Liver (tissue), 9 donors: Measurements from ENCODE around the gene MC4R. TPM values are rescaled to one million over a fixed set of nuclear protein-coding genes. Genes with fewer than 3 reads are reported as not detected.

Source experiments
- DNase-seq: peaks from one replicate; pipeline ENCODE4 v3.0.0-alpha.2; 2017; ENCODE audit warnings: low spot score
- H3K27ac ChIP-seq, 2 donors: one replicate each; pipeline ENCODE4 v1.7.0; 2013; ENCODE audit warnings: inconsistent platforms in 2 of 2, low read length in 2 of 2, control low read depth in 1 of 2, low read depth in 1 of 2, mild to moderate bottlenecking in 1 of 2
- H3K27me3 ChIP-seq, 4 donors: one replicate each; pipeline versions ENCODE4 v1.6.1 to v1.7.0; 2013; ENCODE audit warnings: low read length in 3 of 4, inconsistent platforms in 1 of 4, mild to moderate bottlenecking in 1 of 4, moderate library complexity in 1 of 4; ENCODE audit not compliant: control insufficient read depth in 4 of 4, insufficient read depth in 4 of 4
- H3K36me3 ChIP-seq, 4 donors: one replicate each; pipeline versions ENCODE4 v1.6.1 to v1.7.0; 2013; ENCODE audit warnings: low read length in 3 of 4, mild to moderate bottlenecking in 3 of 4, low read depth in 1 of 4, moderate library complexity in 1 of 4; ENCODE audit not compliant: control insufficient read depth in 4 of 4, insufficient read depth in 3 of 4
- H3K4me1 ChIP-seq, 4 donors: one replicate each; pipeline versions ENCODE4 v1.6.1 to v1.7.0; 2013; ENCODE audit warnings: low read length in 3 of 4, mild to moderate bottlenecking in 3 of 4, moderate library complexity in 1 of 4; ENCODE audit not compliant: control insufficient read depth in 4 of 4, insufficient read depth in 4 of 4
- H3K4me3 ChIP-seq, 3 donors: one replicate each; pipeline versions ENCODE4 v1.6.1 to v1.7.0; 2013; ENCODE audit warnings: low read length in 3 of 3, control low read depth in 1 of 3, low read depth in 1 of 3, mild to moderate bottlenecking in 1 of 3
- H3K9ac ChIP-seq, 2 donors: one replicate each; pipeline ENCODE4 v1.7.0; 2013; ENCODE audit warnings: low read length in 2 of 2, mild to moderate bottlenecking in 2 of 2, moderate library complexity in 2 of 2, control low read depth in 1 of 2, low read depth in 1 of 2
- H3K9me3 ChIP-seq, 4 donors: one replicate each; pipeline versions ENCODE4 v1.6.1 to v1.7.0; 2013; ENCODE audit warnings: low read length in 3 of 4; ENCODE audit not compliant: control insufficient read depth in 4 of 4
- ATF3 ChIP-seq: IDR thresholded peaks from 2 replicates; pipeline ENCODE4 v1.6.1; 2016; ENCODE audit warnings: antibody characterized with exemption
- CTCF ChIP-seq: fragments of 150-350 bp; IDR thresholded peaks from 2 replicates; pipeline ENCODE4 v1.5.1; 2017; ENCODE audit warnings: improper control_type of control experiment, low read depth, low read length; ENCODE audit not compliant: missing input control
- EGR1 ChIP-seq, 2 donors: IDR thresholded peaks; 2 replicates each; pipeline ENCODE4 v1.6.1; 2016 to 2018; ENCODE audit warnings: antibody characterized with exemption in 2 of 2, low read depth in 2 of 2
- FOXA1 ChIP-seq: IDR thresholded peaks from 2 replicates; pipeline ENCODE4 v1.6.1; 2016; ENCODE audit warnings: antibody characterized with exemption
- FOXA2 ChIP-seq: IDR thresholded peaks from 2 replicates; pipeline ENCODE4 v1.6.1; 2016; ENCODE audit warnings: antibody characterized with exemption
- GABPA ChIP-seq, 2 donors: IDR thresholded peaks in 1 of 2; conservative IDR thresholded peaks in 1 of 2; 2 replicates each; pipeline ENCODE4 v1.6.1; 2016; ENCODE audit warnings: antibody characterized with exemption in 2 of 2, mild to moderate bottlenecking in 1 of 2, moderate library complexity in 1 of 2
- HNF4A ChIP-seq, 2 donors: conservative IDR thresholded peaks; 2 replicates each; pipeline ENCODE4 v1.6.1; 2016; ENCODE audit warnings: antibody characterized with exemption in 2 of 2, mild to moderate bottlenecking in 2 of 2
- HNF4G ChIP-seq: IDR thresholded peaks from 2 replicates; pipeline ENCODE4 v1.6.1; 2016; ENCODE audit warnings: antibody characterized with exemption
- JUND ChIP-seq, 2 donors: IDR thresholded peaks; 2 replicates each; pipeline ENCODE4 v1.6.1; 2016; ENCODE audit warnings: antibody characterized with exemption in 2 of 2
- MAX ChIP-seq: IDR thresholded peaks from 2 replicates; pipeline ENCODE4 v1.6.1; 2016; ENCODE audit warnings: antibody characterized with exemption
- NR2F2 ChIP-seq: IDR thresholded peaks from 2 replicates; pipeline ENCODE4 v1.6.1; 2016; ENCODE audit warnings: antibody characterized with exemption
- REST ChIP-seq: IDR thresholded peaks from 2 replicates; pipeline ENCODE4 v1.6.1; 2016; ENCODE audit warnings: antibody characterized with exemption, mild to moderate bottlenecking
- RXRA ChIP-seq, 2 donors: IDR thresholded peaks; 2 replicates each; pipeline ENCODE4 v1.6.1; 2017 to 2018; ENCODE audit warnings: antibody characterized with exemption in 2 of 2, mild to moderate bottlenecking in 1 of 2
- SP1 ChIP-seq: IDR thresholded peaks from 2 replicates; pipeline ENCODE4 v1.6.1; 2018; ENCODE audit warnings: antibody characterized with exemption, mild to moderate bottlenecking
- TAF1 ChIP-seq: conservative IDR thresholded peaks from 2 replicates; pipeline ENCODE4 v1.6.1; 2016; ENCODE audit warnings: antibody characterized with exemption, mild to moderate bottlenecking
- ZBTB33 ChIP-seq: IDR thresholded peaks from 2 replicates; pipeline ENCODE4 v1.6.1; 2016; ENCODE audit warnings: antibody characterized with exemption
- WGBS: extraction: QIAGEN DNeasy Blood & Tissue Kit; methylation state at CpG from one replicate; pipeline ENCODE4 v1.1.7; 2013; 5-methylcytosine and 5-hydroxymethylcytosine counted together
- polyA plus RNA-seq, 2 donors: library from polyadenylated mRNA; stranded (reverse) in 1 of 2; unstranded in 1 of 2; fragments of 200-250 nt in 1 of 2; fragments of >200 nt in 1 of 2; fragmentation: Nextera tagmentation in 1 of 2; extraction: Ambion mirVana in 1 of 2; gene quantifications; one replicate each; pipeline versions ENCODE4 v1.2.1 to v1.2.3, GENCODE V29; 2013 to 2015
- total RNA-seq, 2 donors: library from RNA; depleted of rRNA; stranded (reverse); fragments of >200 nt; gene quantifications; one replicate each; pipeline ENCODE4 v1.2.3, GENCODE V29; 2014
- donor health status: healthy.
- donor health status: healthy.
- donor health status: healthy.
- donor health status: healthy.
- donor health status: healthy.

Gene MC4R
- total and polyA plus RNA-seq, 4 donors, result not detected

GRCh38 chr18:60347526-60348045 lies 25.0 kb downstream of the MC4R start:
- Histone ChIP-seq H3K4me1 (no peaks in the 10 kb centered on the region), H3K9me3 (no peaks in the 10 kb centered on the region), H3K27ac (no peak overlapping the region), H3K27me3 (no peaks in the 10 kb centered on the region), H3K36me3 (no peaks in the 10 kb centered on the region), H3K4me3 (no peak overlapping the region), H3K9ac (no peak overlapping the region)
- no peak for TF ChIP-seq HNF4G
- no peak for TF ChIP-seq FOXA2
- TF ChIP-seq ZBTB33, result no peak
- TF ChIP-seq TAF1, result no peak
- TF ChIP-seq RXRA (IDR thresholded peaks at IDR 0.05), result no peak
- TF ChIP-seq HNF4A (conservative IDR thresholded peaks at IDR 0.05), result no peak
- no peak for TF ChIP-seq GABPA (IDR thresholded peaks at IDR 0.05 in 1 of 2, conservative IDR thresholded peaks at IDR 0.05 in 1 of 2)
- no peak for TF ChIP-seq JUND (IDR thresholded peaks at IDR 0.05)
- TF ChIP-seq FOXA1, result no peak
- TF ChIP-seq REST, result no peak
- no peak for TF ChIP-seq NR2F2
- TF ChIP-seq EGR1 (IDR thresholded peaks at IDR 0.05; ENCODE audit: low read depth in 2 of 2), result no peak
- TF ChIP-seq CTCF, result no peak
- WGBS, result 87% methylated on average over 4 of the region's 4 CpGs
- DNase-seq, result no peak

GRCh38 chr18:60339018-60339417 lies 33.6 kb downstream of the MC4R start:
- Histone ChIP-seq H3K9ac (no peak overlapping the region), H3K27ac (no peak overlapping the region), H3K9me3 (no peaks in the 10 kb centered on the region), H3K4me1 (no peaks in the 10 kb centered on the region), H3K4me3 (no peak overlapping the region), H3K27me3 (no peaks in the 10 kb centered on the region), H3K36me3 (no peaks in the 10 kb centered on the region)
- no peak for DNase-seq
- WGBS, result 33% methylated on average over 1 of the region's 1 CpG
- TF ChIP-seq SP1, result no peak
- TF ChIP-seq FOXA2, result no peak
- no peak for TF ChIP-seq TAF1
- no peak for TF ChIP-seq FOXA1
- no peak for TF ChIP-seq EGR1 (IDR thresholded peaks at IDR 0.05; ENCODE audit: low read depth in 2 of 2)
- TF ChIP-seq MAX, result no peak
- no peak for TF ChIP-seq ZBTB33
- no peak for TF ChIP-seq NR2F2
- TF ChIP-seq ATF3, result no peak
- TF ChIP-seq REST, result no peak
- no peak for TF ChIP-seq HNF4G
